Skeletal muscle satellite cell (primary cell): ENCODE measurements around the gene RAPSN.
"Not testable (repeated sequence)": the region's sequence is repeated elsewhere in the genome, so short reads cannot be mapped to it uniquely, and the experiment has no call there.

Source experiments
- H3K27me3 ChIP-seq: 2 replicates; pipeline ENCODE4 v1.7.0; 2013; ENCODE audit warnings: low read length; ENCODE audit not compliant: control insufficient read depth, insufficient read depth
- H3K36me3 ChIP-seq: 2 replicates; pipeline ENCODE4 v1.7.0; 2013; ENCODE audit warnings: mild to moderate bottlenecking, control low read depth, low read length; ENCODE audit not compliant: insufficient read depth
- H3K4me1 ChIP-seq: 2 replicates; pipeline ENCODE4 v1.7.0; 2013; ENCODE audit warnings: low read length; ENCODE audit not compliant: control insufficient read depth, insufficient read depth
- H3K4me2 ChIP-seq: 2 replicates; pipeline ENCODE4 v1.7.0; 2013; ENCODE audit warnings: mild to moderate bottlenecking, low read length
- H3K4me3 ChIP-seq: 2 replicates; pipeline ENCODE4 v1.7.0; 2013; ENCODE audit warnings: low read length
- H3K9ac ChIP-seq: 2 replicates; pipeline ENCODE4 v1.7.0; 2013; ENCODE audit warnings: mild to moderate bottlenecking, low read depth, low read length, moderate library complexity
- H3K9me3 ChIP-seq: replicated peaks from 2 replicates; pipeline ENCODE4 v1.7.0; 2013; ENCODE audit warnings: mild to moderate bottlenecking, control low read depth, low read length

Gene RAPSN

DNA sequence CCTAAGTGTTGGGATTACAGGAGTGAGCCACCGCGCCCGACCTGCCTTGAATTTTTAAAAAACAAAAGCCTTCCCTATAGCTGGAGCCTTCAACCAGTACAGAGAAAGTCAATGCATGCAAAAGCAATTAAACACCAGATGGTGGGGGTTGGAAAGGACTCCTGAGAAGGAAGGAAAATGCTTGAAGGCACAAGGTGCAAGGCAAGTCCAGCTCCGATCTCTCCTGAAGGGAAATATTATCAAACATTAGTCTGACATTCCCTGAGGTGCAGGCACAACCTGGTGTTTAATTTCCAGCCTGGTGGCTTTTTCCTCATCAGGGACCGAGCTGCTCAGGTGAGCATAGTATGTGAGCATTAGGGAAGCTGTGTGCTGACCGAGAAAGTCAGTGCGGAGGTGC is 12.9 kb upstream of the RAPSN start:
- Histone ChIP-seq H3K4me2 (no peak overlapping the region), H3K4me1 (peaks cover 37% of the 10 kb centered on the region), H3K9ac (no peak overlapping the region), H3K4me3 (no peak overlapping the region), H3K27me3 (no peaks in the 10 kb centered on the region), H3K36me3 (peaks cover 21% of the 10 kb centered on the region), H3K9me3 (no peaks in the 10 kb centered on the region)

DNA sequence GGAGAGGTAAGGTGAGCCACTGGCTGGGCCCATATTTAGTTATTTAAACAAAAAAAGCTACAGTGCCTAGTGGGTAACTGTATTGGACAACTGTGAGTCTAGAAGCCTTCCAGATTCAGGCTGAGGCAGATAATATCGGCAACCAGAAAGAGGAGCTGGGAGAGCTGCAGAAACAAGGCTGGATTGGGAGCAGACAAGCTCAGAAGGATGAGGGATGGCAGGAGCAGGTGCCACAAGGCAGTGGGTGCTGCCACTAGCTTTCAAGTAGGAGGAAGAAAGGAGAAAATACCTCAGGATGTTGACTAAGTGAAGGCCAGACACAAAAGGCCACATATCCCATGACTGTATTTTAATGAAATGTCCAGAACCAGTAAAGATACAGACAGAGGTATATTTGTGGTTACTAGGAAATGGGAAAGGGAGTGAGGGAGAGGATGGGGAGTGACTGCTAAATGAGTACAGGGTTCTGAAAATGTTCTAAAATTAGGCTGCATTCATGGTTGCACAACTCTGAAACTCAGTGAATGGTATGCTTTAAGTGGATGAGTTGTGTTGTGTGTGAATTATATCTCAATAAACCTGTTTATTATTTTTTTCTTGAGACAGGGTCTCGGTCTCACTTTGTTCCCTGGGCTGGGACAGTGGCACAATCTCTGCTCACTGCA is 11.8 kb upstream of the RAPSN start:
- no peak overlapping the region for H3K4me2 ChIP-seq
- H3K4me1 ChIP-seq = peaks cover 26% of the 10 kb centered on the region
- H3K9me3 ChIP-seq = no peaks in the 10 kb centered on the region
- H3K9ac ChIP-seq = no peak overlapping the region
- H3K27me3 ChIP-seq = no peaks in the 10 kb centered on the region
- H3K36me3 ChIP-seq = peaks cover 21% of the 10 kb centered on the region
- H3K4me3 ChIP-seq = no peak overlapping the region

DNA sequence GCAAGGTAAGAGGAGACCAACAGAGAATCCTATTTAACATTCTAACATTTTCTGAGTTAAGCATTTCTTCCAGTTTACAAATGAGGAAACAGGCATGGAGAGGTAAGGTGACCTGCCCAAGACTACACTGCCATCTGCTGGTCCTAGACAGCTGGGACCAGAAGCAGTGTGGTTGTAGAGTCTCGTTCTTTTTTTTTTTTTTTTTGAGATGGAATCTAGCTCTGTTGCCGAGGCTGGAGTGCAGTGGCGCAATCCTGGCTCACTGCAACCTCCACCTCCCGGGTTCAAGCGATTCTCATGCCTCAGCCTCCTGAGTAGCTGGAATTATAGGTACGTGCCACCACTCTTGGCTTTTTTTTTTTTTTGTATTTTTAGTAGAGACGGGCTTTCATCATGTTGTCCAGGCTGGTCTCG is 5.3 kb upstream of the RAPSN start:
- not testable (repeated sequence) for H3K4me3 ChIP-seq, H3K36me3 ChIP-seq, H3K4me1 ChIP-seq, H3K9me3 ChIP-seq, H3K27me3 ChIP-seq, H3K9ac ChIP-seq, H3K4me2 ChIP-seq

DNA sequence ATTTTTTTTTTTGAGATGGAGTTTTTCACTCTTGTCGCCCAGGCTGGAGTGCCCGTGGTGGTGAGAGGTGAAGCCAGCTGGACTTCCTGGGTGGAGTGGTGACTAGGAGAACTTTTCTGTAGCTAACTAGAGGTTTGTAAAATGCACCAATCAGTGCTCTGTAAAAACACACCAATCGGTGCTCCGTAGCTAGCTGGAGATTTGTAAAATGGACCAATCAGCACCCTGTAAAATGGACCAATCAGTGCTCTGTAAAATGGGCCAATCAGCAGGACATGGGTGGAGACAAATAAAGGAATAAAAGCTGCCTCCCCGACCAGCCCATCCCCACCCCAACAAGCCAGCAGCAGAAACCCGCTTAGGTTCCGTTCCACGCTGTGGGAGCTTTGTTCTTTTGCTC is 4.4 kb upstream of the RAPSN start:
- Histone ChIP-seq H3K4me1 (peaks cover 11% of the 10 kb centered on the region), H3K4me2 (no peak overlapping the region), H3K9me3 (no peaks in the 10 kb centered on the region), H3K27me3 (no peaks in the 10 kb centered on the region), H3K4me3 (no peak overlapping the region), H3K36me3 (no peaks in the 10 kb centered on the region), H3K9ac (no peak overlapping the region)

DNA sequence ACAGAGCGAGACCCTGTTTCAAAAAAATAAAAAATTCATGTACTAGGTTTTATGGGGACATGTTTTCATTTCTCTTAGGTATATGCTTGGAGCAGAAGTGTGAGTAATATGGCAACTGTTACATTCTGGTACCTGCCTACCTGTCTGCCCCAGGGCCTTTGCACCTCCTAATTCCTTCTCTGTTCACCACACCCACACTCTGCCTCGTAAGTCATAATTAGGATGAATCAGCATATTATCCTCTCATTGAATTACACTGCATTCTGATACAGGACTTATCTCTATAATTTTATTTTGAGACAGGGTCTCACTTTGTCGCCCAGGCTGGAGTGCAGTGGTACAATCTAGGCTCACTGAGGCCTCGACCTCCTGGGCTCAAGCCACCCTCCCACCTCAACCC is 3.1 kb upstream of the RAPSN start:
- Histone ChIP-seq H3K4me2 (no peak overlapping the region), H3K9ac (no peak overlapping the region), H3K4me3 (no peak overlapping the region), H3K9me3 (no peaks in the 10 kb centered on the region), H3K4me1 (peaks cover 19% of the 10 kb centered on the region), H3K36me3 (peaks cover 6% of the 10 kb centered on the region), H3K27me3 (no peaks in the 10 kb centered on the region)

DNA sequence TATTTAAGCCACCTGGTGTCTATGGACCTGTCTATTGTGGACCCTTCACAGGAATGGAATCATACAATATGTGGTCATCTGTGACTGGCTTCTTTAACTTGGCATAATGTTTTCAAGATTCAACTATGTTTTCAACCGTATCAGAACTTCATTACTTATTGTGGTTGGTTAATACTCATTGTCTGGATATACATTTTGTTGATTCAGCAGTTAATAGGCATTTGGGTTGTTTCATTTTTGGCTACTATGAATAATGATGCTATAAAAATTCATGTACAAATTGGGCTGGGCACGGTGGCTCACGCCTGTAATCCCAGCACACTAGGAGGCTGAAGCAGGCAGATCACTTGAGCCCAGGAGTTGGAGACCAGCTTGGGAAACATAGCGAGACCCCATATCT is 2.5 kb upstream of the RAPSN start:
- Histone ChIP-seq H3K9ac (no peak overlapping the region), H3K4me1 (peaks cover 22% of the 10 kb centered on the region), H3K36me3 (peaks cover 7% of the 10 kb centered on the region), H3K4me3 (no peak overlapping the region), H3K9me3 (no peaks in the 10 kb centered on the region), H3K27me3 (no peaks in the 10 kb centered on the region), H3K4me2 (no peak overlapping the region)

DNA sequence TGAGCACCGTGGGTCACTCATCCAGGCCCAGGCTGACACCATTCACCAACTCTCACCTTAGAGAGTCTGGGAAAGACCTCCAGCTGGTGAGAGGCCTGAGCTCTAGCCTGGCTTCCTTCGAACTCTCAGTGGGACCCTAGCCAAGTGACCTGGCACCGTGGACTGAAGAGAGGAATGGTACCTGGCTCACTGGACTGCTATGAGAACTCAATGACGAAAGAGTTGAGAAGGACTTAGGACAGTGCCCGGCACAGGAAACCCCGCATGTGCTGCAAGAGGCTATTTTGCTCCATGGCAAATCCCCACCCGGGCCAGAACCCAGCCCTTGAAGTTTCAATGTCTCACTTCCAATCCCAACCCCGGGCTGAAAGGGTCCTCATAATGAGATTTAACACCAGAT is 605 bp upstream of the RAPSN start:
- Histone ChIP-seq H3K36me3 (peaks cover 10% of the 10 kb centered on the region), H3K9ac (peak overlapping the region; percentile 86), H3K4me2 (peak overlapping the region; percentile 79), H3K27me3 (no peaks in the 10 kb centered on the region), H3K9me3 (no peaks in the 10 kb centered on the region), H3K4me1 (peaks cover 22% of the 10 kb centered on the region), H3K4me3 (no peak overlapping the region)

DNA sequence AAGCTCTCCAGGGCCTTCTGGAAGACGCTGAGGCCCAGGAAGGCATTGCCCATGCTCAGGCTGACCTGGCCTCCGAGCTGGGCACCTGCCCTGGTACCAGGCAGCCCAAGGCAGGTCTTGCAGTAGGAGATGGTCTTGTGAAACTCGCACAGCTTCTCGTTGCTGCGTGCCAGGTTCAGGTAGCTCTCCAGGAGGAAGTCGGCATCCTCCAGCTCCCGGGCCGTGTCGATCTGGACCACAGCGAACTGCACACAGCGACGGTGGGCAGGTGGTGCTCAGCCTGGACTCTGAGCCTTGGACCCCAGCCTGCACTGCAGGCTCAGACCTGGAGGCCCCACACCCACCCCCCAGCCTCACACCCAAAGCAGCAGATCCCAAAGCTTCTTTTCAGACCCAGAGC is 1.0 kb downstream of the RAPSN start:
- H3K4me3 ChIP-seq = peak overlapping the region; percentile 73
- no peaks in the 10 kb centered on the region for H3K9me3 ChIP-seq
- H3K36me3 ChIP-seq = peaks cover 16% of the 10 kb centered on the region
- peak overlapping the region; percentile 79 for H3K4me2 ChIP-seq
- peak overlapping the region; percentile 86 for H3K9ac ChIP-seq
- H3K27me3 ChIP-seq = no peaks in the 10 kb centered on the region
- H3K4me1 ChIP-seq = peaks cover 22% of the 10 kb centered on the region

DNA sequence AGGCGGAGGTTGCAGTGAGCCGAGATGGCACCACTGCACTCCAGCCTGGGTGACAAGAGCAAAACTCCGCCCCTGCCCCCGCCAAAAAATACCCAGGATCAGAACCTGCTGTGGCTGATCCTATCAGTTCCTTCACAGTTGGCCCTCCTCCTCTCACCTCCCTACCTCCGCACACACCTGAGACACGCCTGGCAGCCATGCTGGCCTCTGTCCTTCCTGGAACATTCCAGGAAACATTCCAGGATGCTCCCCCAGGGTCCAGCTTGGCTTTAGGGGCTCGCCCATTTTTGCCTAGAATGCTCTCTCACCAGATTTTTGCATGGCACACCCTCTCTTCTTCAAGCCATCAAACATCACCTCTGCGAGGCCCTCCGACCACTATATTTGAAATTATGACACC is 2.1 kb downstream of the RAPSN start:
- Histone ChIP-seq H3K4me3 (peak overlapping the region; percentile 73), H3K4me2 (peak overlapping the region; percentile 79), H3K9ac (no peak overlapping the region), H3K4me1 (peaks cover 22% of the 10 kb centered on the region), H3K9me3 (no peaks in the 10 kb centered on the region), H3K36me3 (peaks cover 20% of the 10 kb centered on the region), H3K27me3 (no peaks in the 10 kb centered on the region)

DNA sequence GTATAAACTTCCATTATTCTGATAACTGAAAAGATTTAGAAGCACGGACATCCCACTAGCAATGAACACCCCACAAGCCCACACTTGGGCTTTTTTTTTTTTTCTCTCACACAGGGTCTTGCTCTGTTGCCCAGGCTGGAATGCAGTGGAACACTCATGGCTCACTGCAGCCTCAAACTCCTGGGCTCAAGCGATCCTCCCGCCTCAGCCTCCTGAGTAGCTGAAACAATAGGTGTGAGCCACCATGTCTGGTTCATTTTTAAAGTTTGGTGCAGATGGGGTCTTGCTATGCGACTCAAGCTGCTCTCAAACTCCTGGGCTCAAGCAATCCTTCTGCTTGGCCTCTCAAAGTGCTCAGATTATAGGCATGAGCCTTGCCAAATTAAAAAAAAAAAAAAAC is 3.1 kb downstream of the RAPSN start:
- H3K4me2 ChIP-seq = no peak overlapping the region
- no peaks in the 10 kb centered on the region for H3K9me3 ChIP-seq
- H3K9ac ChIP-seq = no peak overlapping the region
- H3K36me3 ChIP-seq = peaks cover 25% of the 10 kb centered on the region
- H3K4me1 ChIP-seq = peaks cover 22% of the 10 kb centered on the region
- no peaks in the 10 kb centered on the region for H3K27me3 ChIP-seq
- no peak overlapping the region for H3K4me3 ChIP-seq

DNA sequence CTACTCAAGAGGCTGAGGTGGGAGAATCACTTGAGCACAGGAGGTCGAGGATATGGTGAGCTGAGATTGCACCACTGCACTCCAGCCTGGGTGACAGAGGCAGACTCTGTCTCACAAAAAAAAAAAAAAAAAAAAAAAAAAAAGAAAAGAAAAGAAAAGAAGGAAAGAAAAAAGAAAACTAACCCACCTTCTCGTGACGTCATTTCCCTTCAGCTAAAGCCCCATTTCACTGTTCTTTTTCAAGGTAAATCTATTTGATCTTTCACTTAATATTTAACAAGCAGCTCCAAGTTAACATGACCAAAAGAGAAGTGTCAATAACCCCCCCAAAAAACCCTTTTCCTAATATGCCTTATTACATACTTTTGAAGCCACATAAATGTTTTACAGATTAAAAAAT is 5.1 kb downstream of the RAPSN start:
- Histone ChIP-seq H3K9ac (no peak overlapping the region), H3K4me1 (peaks cover 14% of the 10 kb centered on the region), H3K27me3 (no peaks in the 10 kb centered on the region), H3K4me3 (no peak overlapping the region), H3K9me3 (no peaks in the 10 kb centered on the region), H3K36me3 (peaks cover 25% of the 10 kb centered on the region), H3K4me2 (no peak overlapping the region)

DNA sequence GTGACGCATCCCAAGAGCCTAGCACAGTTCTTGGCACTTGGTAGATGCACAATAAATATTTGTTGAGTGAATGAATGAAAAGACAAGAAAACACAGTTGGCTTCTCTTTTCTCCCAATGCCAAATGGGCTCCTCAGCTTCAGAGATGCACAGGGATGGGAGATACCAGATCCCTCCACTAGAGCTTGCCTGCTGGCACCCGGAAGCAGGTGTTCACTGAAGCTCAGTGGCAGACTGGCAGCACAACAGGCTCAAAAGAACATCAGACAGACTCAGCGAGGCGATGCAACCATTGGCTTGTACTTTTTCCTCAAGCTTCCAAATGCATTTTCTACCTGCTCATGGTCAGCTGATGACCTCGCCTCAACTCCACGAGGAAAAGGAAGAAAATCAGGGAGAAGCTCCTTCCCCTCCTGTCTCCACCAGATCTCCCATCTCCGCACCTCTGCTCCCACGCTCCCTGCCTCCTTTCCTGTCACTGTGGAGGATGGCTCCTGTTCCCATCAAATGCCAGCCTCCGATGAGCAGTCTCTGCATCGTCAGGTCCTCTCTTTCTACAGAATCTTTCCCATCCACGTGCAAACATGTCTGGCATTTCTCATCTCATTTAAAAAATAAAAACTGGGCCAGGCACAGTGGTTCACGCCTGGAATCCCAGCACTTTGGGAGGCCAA is 5.8 kb downstream of the RAPSN start:
- H3K4me3 ChIP-seq = no peak overlapping the region
- H3K4me1 ChIP-seq = peaks cover 11% of the 10 kb centered on the region
- no peak overlapping the region for H3K9ac ChIP-seq
- H3K9me3 ChIP-seq = no peaks in the 10 kb centered on the region
- H3K27me3 ChIP-seq = no peaks in the 10 kb centered on the region
- H3K4me2 ChIP-seq = no peak overlapping the region
- peaks cover 25% of the 10 kb centered on the region for H3K36me3 ChIP-seq
